Hematopoietic multipotent progenitor cell treated with erythropoietin and hydrocortisone succinate and interleukin-3 and kit ligand, for 17 days (in vitro differentiated cells): ENCODE measurements around the gene ASB13.
"Not testable (repeated sequence)": the region's sequence is repeated elsewhere in the genome, so short reads cannot be mapped to it uniquely, and the experiment has no call there.

Experiments
- DNase-seq: peaks from one replicate; pipeline ENCODE4 v3.0.0-alpha.2; 2015; ENCODE audit warnings: low spot score

ASB13 gene

DNA sequence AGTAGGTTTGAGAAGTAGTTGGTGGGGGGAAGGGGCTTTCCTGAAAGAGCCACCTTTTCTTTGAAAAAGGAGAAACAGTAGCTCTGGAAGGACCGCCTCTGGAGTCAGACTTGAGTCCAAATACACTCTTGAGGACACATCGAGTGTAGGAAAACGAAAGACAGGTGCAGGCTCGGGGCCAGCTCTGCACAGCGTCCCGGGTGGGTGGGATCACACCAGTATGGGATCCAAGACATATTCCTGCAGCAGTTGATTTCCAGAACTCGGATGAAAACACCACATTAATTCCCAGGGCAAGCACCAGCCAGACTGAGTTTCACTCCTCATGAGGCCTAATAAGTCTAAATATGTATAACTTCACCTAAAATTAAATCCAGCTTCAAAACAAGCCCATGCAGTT lies 61.4 kb downstream of the ASB13 start:
- no peak for DNase-seq

GRCh38 chr10:5604236-5604925 lies 62.0 kb downstream of the ASB13 start:
- DNase-seq, result no peak

GRCh38 chr10:5603848-5604170 lies 62.6 kb downstream of the ASB13 start:
- no peak for DNase-seq

DNA sequence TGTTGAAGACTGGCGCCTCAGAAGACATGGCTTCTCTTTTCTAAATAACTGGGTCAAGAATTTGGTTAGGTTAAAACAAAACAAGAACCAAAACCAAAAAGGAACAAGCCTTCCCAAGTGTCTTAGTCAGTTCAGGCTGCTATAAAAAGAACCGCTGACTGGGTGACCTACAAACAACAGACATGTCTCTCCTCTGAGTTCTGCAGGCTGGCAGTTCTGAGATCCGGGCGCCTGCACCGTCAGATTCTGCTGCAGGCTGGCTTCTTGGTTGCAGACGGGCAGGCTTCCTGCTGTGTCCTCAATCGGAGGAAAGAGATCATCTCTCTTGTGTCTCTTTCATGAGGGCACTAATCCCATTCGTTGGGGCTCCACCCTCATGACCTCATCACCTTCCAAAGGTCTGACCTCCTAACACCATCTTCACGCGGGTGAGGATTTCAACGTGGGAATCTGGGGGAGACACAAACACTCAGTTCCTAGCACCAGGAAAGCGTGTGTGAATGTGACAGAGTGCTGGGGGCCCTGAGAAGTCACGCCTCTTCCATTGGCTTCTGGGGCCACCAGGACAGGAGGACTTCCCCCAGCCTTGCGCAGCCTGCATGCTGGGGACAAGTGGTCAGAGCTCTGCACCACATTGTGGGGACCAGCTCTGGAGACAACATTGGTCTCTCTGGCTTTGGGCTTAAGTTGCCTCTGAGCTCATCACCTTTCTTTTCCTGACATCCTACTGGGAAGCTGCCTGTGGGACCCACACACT lies 63.1 kb downstream of the ASB13 start:
- no peak for DNase-seq

GRCh38 chr10:5601826-5602495 lies 64.4 kb downstream of the ASB13 start:
- no peak for DNase-seq

DNA sequence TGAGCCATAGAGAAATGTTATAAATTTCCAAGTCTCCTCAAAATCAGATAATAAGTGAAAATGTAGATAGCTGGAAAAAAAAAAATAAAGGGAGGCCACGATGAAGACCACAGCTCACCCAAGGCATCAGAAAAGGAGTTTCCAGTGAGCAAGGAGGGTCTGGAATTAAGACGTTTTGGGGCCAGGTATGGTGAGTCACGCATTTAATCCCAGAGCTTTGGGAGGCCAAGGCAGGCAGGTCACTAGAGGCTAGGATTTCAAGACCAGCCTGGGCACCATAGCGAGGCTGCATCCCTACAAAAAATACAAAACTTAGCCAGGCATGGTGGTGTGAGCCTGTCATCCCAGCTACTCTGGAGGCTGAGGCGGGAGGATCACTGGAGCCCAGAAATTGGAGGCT lies 65.5 kb downstream of the ASB13 start:
- no peak for DNase-seq

DNA sequence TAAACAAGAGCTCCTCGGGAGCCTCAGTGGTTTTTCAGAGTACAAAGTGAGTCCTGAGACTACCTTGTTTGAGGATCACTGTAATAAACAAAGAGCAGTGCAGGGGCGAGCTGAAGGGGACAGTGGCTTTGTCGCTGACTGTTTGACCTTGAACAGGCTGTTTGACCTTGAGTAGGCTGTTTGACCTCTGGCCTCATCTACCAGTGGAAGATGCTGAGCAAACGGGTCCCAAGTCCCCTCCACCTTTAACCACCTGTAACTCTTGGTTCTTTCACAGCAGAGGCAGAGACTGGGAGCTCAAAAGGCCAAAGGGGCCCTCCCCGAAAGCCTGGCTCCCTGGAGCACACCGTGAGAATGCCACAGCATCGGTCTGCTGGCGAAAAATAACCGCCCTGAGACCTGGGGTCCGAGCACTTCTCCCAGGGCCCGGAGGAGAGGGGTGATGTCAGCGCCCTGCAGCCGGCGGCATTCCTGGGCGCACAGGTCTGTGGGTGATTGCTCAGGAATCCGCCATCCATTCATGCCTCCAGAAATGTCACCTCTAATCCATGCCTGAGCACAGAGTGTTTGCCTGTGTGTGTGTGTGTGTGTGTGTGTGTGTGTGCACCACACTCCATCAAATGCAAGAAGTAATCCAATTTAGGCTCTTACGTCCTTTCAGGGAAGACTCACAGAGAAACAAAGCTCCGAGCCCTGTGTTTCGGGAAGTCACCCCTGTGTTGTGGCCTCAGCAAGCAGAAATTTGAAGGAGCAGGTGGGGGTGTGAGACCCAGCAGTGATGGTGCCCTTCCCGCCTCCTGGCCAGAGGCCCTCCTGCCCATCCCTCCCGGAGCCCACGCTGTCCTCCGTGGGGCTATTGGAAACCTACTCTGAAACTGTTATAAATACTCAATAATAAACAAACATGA lies 66.5 kb downstream of the ASB13 start:
- no peak for DNase-seq

GRCh38 chr10:5598085-5598690 lies 68.2 kb downstream of the ASB13 start:
- no peak for DNase-seq

GRCh38 chr10:5596611-5597341 lies 69.6 kb downstream of the ASB13 start:
- no peak for DNase-seq

DNA sequence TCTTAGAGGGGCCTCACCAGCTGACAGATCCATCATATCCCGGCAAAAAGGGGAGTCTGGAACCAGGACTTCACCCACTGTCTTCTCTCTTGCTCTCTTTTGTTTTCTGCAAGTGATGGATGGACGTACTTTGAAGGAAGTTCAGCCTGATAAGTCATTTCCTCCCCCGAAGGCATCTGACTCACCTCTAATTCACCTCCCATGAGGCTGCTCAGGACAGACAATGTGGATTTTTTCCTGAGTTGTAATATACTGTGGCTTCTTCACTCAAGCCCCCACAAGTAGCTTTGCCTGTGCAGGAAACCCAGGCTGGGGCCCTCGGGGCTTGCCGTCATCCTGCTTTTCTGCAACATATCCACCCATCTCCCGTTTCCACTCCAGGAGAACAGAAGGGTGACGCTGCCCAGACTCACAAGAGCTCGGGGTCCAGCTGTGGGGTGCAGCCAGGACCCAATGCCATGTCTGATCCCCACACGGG lies 70.4 kb downstream of the ASB13 start:
- no peak for DNase-seq

DNA sequence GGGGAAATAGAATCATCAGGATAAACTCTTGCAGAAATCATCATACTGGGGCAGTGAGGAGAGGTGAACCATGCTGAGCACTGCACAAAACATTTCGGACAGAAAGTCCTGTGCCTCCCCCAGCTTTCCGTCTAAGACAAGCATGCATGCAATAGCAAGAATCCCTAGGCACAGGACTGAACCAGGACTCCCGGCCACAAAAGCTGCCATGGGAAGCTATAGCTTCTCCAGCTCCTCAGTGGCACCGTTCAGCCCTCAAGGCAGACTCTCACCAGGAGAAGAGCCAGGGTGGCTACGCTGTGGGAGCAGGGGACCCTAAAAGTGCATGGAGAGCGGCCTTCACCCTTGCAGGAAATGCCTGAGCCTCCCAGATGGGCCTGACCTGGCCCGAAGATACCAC lies 70.8 kb downstream of the ASB13 start:
- no peak for DNase-seq

GRCh38 chr10:5595095-5595494 lies 71.3 kb downstream of the ASB13 start:
- DNase-seq, result no peak

DNA sequence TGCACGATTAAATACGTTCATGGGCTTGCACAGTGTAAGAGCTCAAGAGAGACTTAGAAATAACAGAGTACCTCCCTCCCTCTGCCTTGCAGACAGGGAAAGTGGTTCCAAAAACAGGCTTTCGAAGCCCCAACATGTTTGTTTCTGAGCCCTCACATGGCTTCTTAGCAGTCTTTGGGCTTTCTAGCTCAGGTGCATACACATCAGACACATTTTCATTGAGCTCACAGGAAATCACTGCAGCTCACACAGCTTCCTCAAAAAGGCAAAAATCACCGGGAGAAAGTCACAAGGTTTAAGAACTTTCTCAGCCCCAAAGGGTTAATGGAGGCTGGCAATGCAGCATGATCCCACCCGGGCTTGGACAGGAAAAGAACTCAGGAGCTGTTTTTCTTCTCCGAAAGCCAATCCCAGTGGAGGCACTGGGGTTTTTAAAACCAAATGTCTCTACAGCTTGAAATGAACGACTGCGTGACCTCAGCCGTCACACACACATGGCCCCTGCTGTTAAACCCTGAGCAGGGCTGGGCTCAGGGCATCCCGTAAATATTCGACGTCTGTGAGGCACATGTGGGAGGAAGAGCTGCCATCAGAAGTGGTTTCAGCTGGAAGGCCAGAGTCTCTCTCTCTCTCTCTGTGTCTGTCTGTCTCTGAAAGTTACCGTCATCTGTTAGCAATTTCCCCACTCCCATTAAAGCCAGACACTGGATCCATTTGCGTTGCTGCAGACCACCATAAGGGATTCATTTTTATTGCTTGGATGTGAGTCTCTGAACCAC lies 71.9 kb downstream of the ASB13 start:
- no peak for DNase-seq

DNA sequence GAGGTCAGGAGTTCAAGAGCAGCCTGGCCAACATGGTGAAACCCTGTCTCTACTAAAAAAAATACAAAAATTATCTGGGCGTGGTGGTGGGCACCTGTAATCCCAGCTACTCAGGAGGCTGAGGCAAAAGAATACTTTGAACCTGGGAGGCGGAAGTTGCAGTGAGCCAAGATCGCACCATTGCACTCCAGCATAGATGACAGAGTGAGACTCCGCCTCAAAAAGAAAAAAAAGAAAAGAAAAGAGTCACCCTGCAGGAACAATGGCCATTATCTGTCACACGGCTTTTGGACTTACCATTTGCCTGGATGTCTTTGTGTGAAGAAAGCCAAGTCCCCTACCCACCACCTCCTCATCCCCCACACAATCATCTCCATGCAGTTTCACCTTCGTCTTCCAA lies 73.0 kb downstream of the ASB13 start:
- DNase-seq, result not testable (repeated sequence)

- DNase-seq, result no peak
Measured at GRCh38 chr10:5592070-5592469, 74.3 kb downstream of the ASB13 start.

- DNase-seq, result no peak
Measured at GRCh38 chr10:5591336-5591824, 75.0 kb downstream of the ASB13 start.

- no peak for DNase-seq
Measured at GRCh38 chr10:5590816-5591215, 75.6 kb downstream of the ASB13 start.

DNA sequence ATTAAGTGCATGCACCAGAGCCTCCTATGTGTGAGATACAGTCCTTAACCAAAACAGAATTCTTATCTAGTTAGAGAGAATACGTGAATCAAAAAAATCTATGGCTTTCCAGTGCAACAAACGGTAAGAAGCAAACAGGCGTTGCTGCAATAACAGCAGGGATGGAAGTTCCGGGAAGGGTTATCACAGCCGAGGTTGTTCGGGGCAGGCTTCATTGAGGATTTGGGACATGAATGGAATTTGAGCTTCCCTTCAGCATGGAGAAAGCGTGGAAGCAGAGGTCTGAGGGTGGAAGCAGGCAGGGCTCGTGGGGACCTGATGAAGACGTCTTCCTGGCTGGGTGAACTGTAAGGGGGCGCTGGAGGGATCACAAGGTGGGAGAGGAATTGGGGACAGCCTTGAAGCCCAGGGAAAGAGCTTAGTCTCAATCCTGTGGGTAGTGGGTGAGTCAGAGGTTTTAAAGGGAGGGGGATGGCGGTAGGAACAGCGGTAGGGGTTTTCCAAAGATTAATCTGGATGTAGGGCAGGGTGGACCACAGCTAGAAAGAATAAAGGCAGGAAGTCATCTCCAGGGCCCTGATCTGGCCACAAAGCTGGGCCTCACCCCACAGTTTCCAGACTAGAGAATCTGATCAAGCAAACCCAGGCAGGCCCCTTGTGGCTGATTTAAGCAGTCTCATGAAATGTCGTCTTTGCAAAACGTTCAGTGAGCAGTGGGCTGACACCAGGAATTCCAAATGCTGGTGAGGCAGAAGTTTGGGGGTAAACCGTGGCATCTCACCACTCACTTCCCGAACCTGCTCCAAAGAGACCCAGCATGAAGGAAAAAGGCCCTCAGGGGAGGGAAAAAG lies 76.5 kb downstream of the ASB13 start:
- no peak for DNase-seq

GRCh38 chr10:5589011-5589660 lies 77.3 kb downstream of the ASB13 start:
- no peak for DNase-seq
